ENCODE data around the gene ELOVL3.

- no peak for TF ChIP-seq CTCF (conservative IDR thresholded peaks at IDR 0.05)
- no peak for TF ChIP-seq EZH2 (IDR thresholded peaks at IDR 0.05; ENCODE audit: low read depth)
These were observed 19.8 kb downstream of the ELOVL3 start for GRCh38 chr10:102245932-102246251.

Measured in PC-9 (cell line).